HepG2 (cell line): ENCODE data around the gene KCNE4. TPM values are rescaled to one million over a fixed set of nuclear protein-coding genes. Genes with fewer than 3 reads are reported as not detected.

Source experiments
- ATAC-seq: fragments of 200-7000 bp; cut with Tn5 transposase; 3 replicates; pipeline ENCODE4 v1.9.1; 2020; ENCODE audit warnings: mild to moderate bottlenecking, moderate library complexity
- Bru-seq: library from RNA; stranded (reverse); fragments of 400-500 nt; gene quantifications from one replicate; lab custom pipeline; 2021; lab: Mats Ljungman, UMichigan
- BruChase-seq, 2 experiments: library from RNA; stranded (reverse); fragments of 400-500 nt; gene quantifications; one replicate each; lab custom pipeline; 2021; lab: Mats Ljungman, UMichigan
- BruUV-seq: library from RNA; stranded (reverse); fragments of 400-500 nt; replicated peaks from 2 replicates; lab custom pipeline; 2021; lab: Mats Ljungman, UMichigan
- CTCF ChIA-PET: fragments of 300-600 bp; formaldehyde crosslinking; extraction: SDS; loops from one replicate; lab custom pipeline; 2021; ENCODE audit warnings: low total read pairs, inconsistent platforms, low intra/inter-chr PET ratio; lab: Yijun Ruan, JAX
- POLR2A ChIA-PET: fragments of 350-600 bp; sonication (Branson Sonifier 250); formaldehyde crosslinking; loops from one replicate; lab custom pipeline; 2020; ENCODE audit warnings: antibody characterized with exemption, inconsistent platforms; lab: Yijun Ruan, JAX
- DNase-seq: peaks from one replicate; pipeline ENCODE4 v3.0.0-alpha.2; 2015; ENCODE audit warnings: low spot score
- FAIRE-seq: peaks from 3 replicates; lab custom pipeline; 2011; peaks lifted over from hg19 to GRCh38; lab: Jason Lieb, UNC
- H2AFZ ChIP-seq: one replicate; pipeline ENCODE4 v1.6.1; 2011; ENCODE audit warnings: low read length, inconsistent platforms
- H3K27ac ChIP-seq: fragments of 300-600 bp; 3 replicates; pipeline ENCODE4 v1.8.0; 2011; ENCODE audit warnings: mixed run types, mild to moderate bottlenecking, mixed read lengths, low read length, inconsistent platforms; ENCODE audit not compliant: insufficient read depth; ENCODE audit errors: extremely low read length
- H3K27me3 ChIP-seq, 2 experiments: fragments of 200-600 bp in 1 of 2; 2 replicates in 1 of 2; 3 replicates in 1 of 2; pipeline versions ENCODE4 v1.6.0 to v1.8.0; 2011; ENCODE audit warnings: low read length in 2 of 2, mild to moderate bottlenecking in 2 of 2, moderate library complexity in 2 of 2, inconsistent platforms in 1 of 2; ENCODE audit not compliant: insufficient read depth in 2 of 2, control insufficient read depth in 1 of 2
- H3K36me3 ChIP-seq, 2 experiments: fragments of 200-600 bp in 1 of 2; replicated peaks in 1 of 2; 2 replicates in 1 of 2; 3 replicates in 1 of 2; pipeline versions ENCODE4 v1.5.1 to v1.8.0; 2011; ENCODE audit warnings: low read length in 2 of 2, inconsistent platforms in 1 of 2; ENCODE audit not compliant: insufficient read depth in 2 of 2, control insufficient read depth in 1 of 2
- H3K4me1 ChIP-seq: 2 replicates; pipeline ENCODE4 v1.5.1; 2012; ENCODE audit warnings: low read length, inconsistent platforms; ENCODE audit not compliant: insufficient read depth
- H3K4me2 ChIP-seq: 2 replicates; pipeline ENCODE4 v1.6.0; 2011; ENCODE audit warnings: low read depth, low read length, inconsistent platforms
- H3K4me3 ChIP-seq, 3 experiments: fragments of 200-600 bp in 1 of 3; sonication (generic), shearing (Covaris generic) in 1 of 3; replicated peaks in 1 of 3; 2 replicates each; pipeline ENCODE4 v1.5.1; 2011 to 2016; ENCODE audit warnings: low read length in 3 of 3, inconsistent platforms in 2 of 3, low read depth in 2 of 3, mild to moderate bottlenecking in 2 of 3, control low read depth in 1 of 3, mixed read lengths in 1 of 3; ENCODE audit not compliant: insufficient read depth in 1 of 3
- H3K79me2 ChIP-seq: one replicate; pipeline ENCODE4 v1.6.1; 2011; ENCODE audit warnings: low read length, inconsistent platforms; ENCODE audit not compliant: insufficient read depth
- H3K9ac ChIP-seq: 2 replicates; pipeline ENCODE4 v1.6.0; 2011; ENCODE audit warnings: mild to moderate bottlenecking, low read depth, low read length, inconsistent platforms; ENCODE audit not compliant: insufficient read depth
- H3K9me3 ChIP-seq: 2 replicates; pipeline ENCODE4 v1.5.1; 2012; ENCODE audit warnings: mild to moderate bottlenecking, low read length
- H4K20me1 ChIP-seq: 2 replicates; pipeline ENCODE4 v1.6.0; 2011; ENCODE audit warnings: inconsistent platforms, mild to moderate bottlenecking, low read length, moderate library complexity; ENCODE audit not compliant: insufficient read depth
- HNF1A ChIP-seq, 2 experiments: sonication (generic) in 1 of 2; formaldehyde crosslinking in 1 of 2; IDR thresholded peaks; 2 replicates each; pipeline versions ENCODE4 v1.4.0 to v1.6.1; 2016 to 2020; ENCODE audit warnings: borderline replicate concordance in 1 of 2, low read depth in 1 of 2, mild to moderate bottlenecking in 1 of 2, missing genetic modification reagents in 1 of 2
- HOXA9 ChIP-seq: sonication (generic); formaldehyde crosslinking; IDR thresholded peaks from 2 replicates; pipeline ENCODE4 v1.8.1; 2022; ENCODE audit warnings: missing genetic modification reagents, mild to moderate bottlenecking, moderate library complexity, borderline replicate concordance
- THAP7 ChIP-seq: sonication (generic); formaldehyde crosslinking; IDR thresholded peaks from 2 replicates; pipeline ENCODE4 v1.8.1; 2023; ENCODE audit warnings: mild to moderate bottlenecking, missing genetic modification reagents
- ZNF263 ChIP-seq: sonication (generic); formaldehyde crosslinking; IDR thresholded peaks from 2 replicates; pipeline ENCODE4 v1.4.0; 2020; ENCODE audit warnings: missing genetic modification reagents
- ZNF552 ChIP-seq: sonication (generic); formaldehyde crosslinking; IDR thresholded peaks from 2 replicates; pipeline ENCODE4 v1.9.0; 2022; ENCODE audit warnings: missing genetic modification reagents, mild to moderate bottlenecking, borderline replicate concordance
- ZNF850 ChIP-seq: sonication (generic); formaldehyde crosslinking; conservative IDR thresholded peaks from 2 replicates; pipeline ENCODE4 v1.9.0; 2021; ENCODE audit warnings: mild to moderate bottlenecking, missing genetic modification reagents
- WGBS: methylation state at CpG from one replicate; pipeline ENCODE4 v1.1.6; 2017; ENCODE audit warnings: low lambda C conversion rate; 5-methylcytosine and 5-hydroxymethylcytosine counted together
- in situ Hi-C: cut with HindIII; loops from 2 replicates; pipeline ENCODE4 v1.10.0; 2017; ENCODE audit warnings: low pct_unique_long_range_greater_than_20kb; ENCODE audit not compliant: extremely low pct_ligation_motif_present
- intact Hi-C: fragments of 100-400 bp; cut with micrococcal nuclease; formaldehyde crosslinking; loops from one replicate; pipeline ENCODE4 v1.10.0; 2022; ENCODE audit not compliant: unreplicated experiment
- long read RNA-seq, 2 experiments: library from RNA in 1 of 2; library from polyadenylated mRNA in 1 of 2; stranded (forward) in 1 of 2; unstranded in 1 of 2; transcript quantifications; one replicate each; pipeline ENCODE4 v2.0.0, GENCODE V29; 2019 to 2022
- polyA minus RNA-seq, 3 experiments: library from RNA; depleted of rRNA, polyadenylated mRNA; stranded (reverse); fragments of >200 nt; gene quantifications; 2 replicates each; pipeline ENCODE4 v1.2.3, GENCODE V29; 2011; ENCODE audit warnings: low replicate concordance in 1 of 3
- polyA plus RNA-seq, 8 experiments: library from polyadenylated mRNA; depleted of rRNA in 3 of 8; stranded (reverse) in 7 of 8; unstranded in 1 of 8; fragments of >200 nt; fragmentation: Illumina TruSeq in 4 of 8; extraction: Trizol in 4 of 8; gene quantifications; 2 replicates each; pipeline versions ENCODE4 v1.2.1 to v1.2.3, GENCODE V29; 2011 to 2016; ENCODE audit warnings: low read depth in 4 of 8, missing spikeins in 1 of 8, mixed read lengths in 1 of 8; ENCODE audit not compliant: insufficient read depth in 1 of 8
- total RNA-seq, 5 experiments: library from RNA; depleted of rRNA; stranded (reverse); fragments of >200 nt; fragmentation: Illumina TruSeq; extraction: Trizol; gene quantifications; 2 replicates each; pipeline ENCODE4 v1.2.3, GENCODE V29; 2016; ENCODE audit warnings: low read depth in 1 of 5
- TF ChIP-seq, protein P1 (sequence below): sonication (generic); formaldehyde crosslinking; IDR thresholded peaks from 2 replicates; pipeline ENCODE4 v1.4.0; 2020; ENCODE audit warnings: missing genetic modification reagents, borderline replicate concordance

The KCNE4 gene, protein sequence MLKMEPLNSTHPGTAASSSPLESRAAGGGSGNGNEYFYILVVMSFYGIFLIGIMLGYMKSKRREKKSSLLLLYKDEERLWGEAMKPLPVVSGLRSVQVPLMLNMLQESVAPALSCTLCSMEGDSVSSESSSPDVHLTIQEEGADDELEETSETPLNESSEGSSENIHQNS
- total RNA-seq (2016; rRNA removed; fragmentation: Illumina TruSeq; extraction: Trizol): not detected in 2 replicates
- not detected in 2 replicates for total RNA-seq (2016; cell fraction: cytosol; rRNA removed; fragmentation: Illumina TruSeq; extraction: Trizol; ENCODE audit: low read depth)
- total RNA-seq (2016; cell fraction: insoluble cytoplasmic fraction; rRNA removed; fragmentation: Illumina TruSeq; extraction: Trizol): not detected in 2 replicates
- 0.15 TPM in 1 of 2 replicates, not detected in the other for total RNA-seq (2016; cell fraction: membrane; rRNA removed; fragmentation: Illumina TruSeq; extraction: Trizol)
- not detected in 2 replicates for total RNA-seq (2016; cell fraction: nucleus; rRNA removed; fragmentation: Illumina TruSeq; extraction: Trizol)
- polyA plus RNA-seq (2011; rRNA removed): not detected in 2 replicates
- polyA plus RNA-seq (2011; cell fraction: cytosol; rRNA removed): 0.01 TPM in 1 of 2 replicates, not detected in the other
- polyA plus RNA-seq (2011; cell fraction: nucleus; rRNA removed): not detected in 2 replicates
- polyA plus RNA-seq (2012): not detected in 2 replicates
- polyA plus RNA-seq (2016; cell fraction: cytosol; fragmentation: Illumina TruSeq; extraction: Trizol; ENCODE audit: low read depth): not detected in 2 replicates
- polyA plus RNA-seq (2016; cell fraction: insoluble cytoplasmic fraction; fragmentation: Illumina TruSeq; extraction: Trizol; ENCODE audit: low read depth): not detected in 2 replicates
- polyA plus RNA-seq (2016; cell fraction: membrane; fragmentation: Illumina TruSeq; extraction: Trizol; ENCODE audit: low read depth): not detected in 2 replicates
- polyA plus RNA-seq (2016; cell fraction: nucleus; fragmentation: Illumina TruSeq; extraction: Trizol; ENCODE audit: insufficient read depth, low read depth): not detected in 2 replicates
- polyA minus RNA-seq (2011; rRNA and poly(A)+ RNA removed; ENCODE audit: low replicate concordance): not detected in 2 replicates
- not detected in 2 replicates for polyA minus RNA-seq (2011; cell fraction: cytosol; rRNA and poly(A)+ RNA removed)
- polyA minus RNA-seq (2011; cell fraction: nucleus; rRNA and poly(A)+ RNA removed): not detected in 2 replicates
- percentile 9 among the genes with signal in this experiment for Bru-seq, nascent RNA
- percentile 23 among the genes with signal in this experiment for BruChase-seq, experiment 1, labeled RNA remaining after a 6-hour chase
- BruChase-seq, experiment 2, labeled RNA remaining after a 2-hour chase: not detected
- long read RNA-seq, experiment 1: 0 reads
- long read RNA-seq, experiment 2: 0 reads

GRCh38 chr2:223051693-223052289 is at the start of gene KCNE4:
TSS of gene KCNE4 (plus strand) at chr2:223052190. CDS start at chr2:223052831, 641 bp downstream.
- Histone ChIP-seq H2AFZ (no peak within 1 kb of the TSS), H3K27ac (no peak within 1 kb of the TSS), H3K4me2 (peak within 1 kb of the TSS; percentile 21; the same call in 1 of the 2 replicates), H3K27me3 (peaks cover 0 to 40% of the 10 kb centered on the region in 2 experiments; a peak in 4 of 5 replicates), H3K79me2 (no peaks in the 10 kb centered on the region), H3K4me3 (peak within 1 kb of the TSS in 1 of 3 experiments; percentile 21; a peak in 1 of 6 replicates), H3K9ac (no peak within 1 kb of the TSS), H4K20me1 (no peaks in the 10 kb centered on the region), H3K36me3 (no peaks in the 10 kb centered on the region), H3K9me3 (no peaks in the 10 kb centered on the region), H3K4me1 (no peaks in the 10 kb centered on the region)
- FAIRE-seq (no peak), DNase-seq (no peak), ATAC-seq (no peak)
- ChIA-PET CTCF (no interaction called here), POLR2A (no interaction called here)
- intact Hi-C loops: no loop called here
- BruUV-seq: no TSS peak
- in situ Hi-C loops: no loop called here
- WGBS: 29% methylated on average over 19 of the region's 19 CpGs
- TF ChIP-seq THAP7 (no peak), ZNF552 (no peak), HNF1A (IDR thresholded peaks at IDR 0.05; ENCODE audit: low read depth) (no peak), HNF1A (CRISPR knock-in tag; IDR thresholded peaks at IDR 0.05; ENCODE audit: borderline replicate concordance) (no peak), ZNF263 (CRISPR knock-in tag) (no peak), ZNF850 (CRISPR knock-in tag) (no peak), HOXA9 (no peak)
- TF ChIP-seq, protein P1, sequence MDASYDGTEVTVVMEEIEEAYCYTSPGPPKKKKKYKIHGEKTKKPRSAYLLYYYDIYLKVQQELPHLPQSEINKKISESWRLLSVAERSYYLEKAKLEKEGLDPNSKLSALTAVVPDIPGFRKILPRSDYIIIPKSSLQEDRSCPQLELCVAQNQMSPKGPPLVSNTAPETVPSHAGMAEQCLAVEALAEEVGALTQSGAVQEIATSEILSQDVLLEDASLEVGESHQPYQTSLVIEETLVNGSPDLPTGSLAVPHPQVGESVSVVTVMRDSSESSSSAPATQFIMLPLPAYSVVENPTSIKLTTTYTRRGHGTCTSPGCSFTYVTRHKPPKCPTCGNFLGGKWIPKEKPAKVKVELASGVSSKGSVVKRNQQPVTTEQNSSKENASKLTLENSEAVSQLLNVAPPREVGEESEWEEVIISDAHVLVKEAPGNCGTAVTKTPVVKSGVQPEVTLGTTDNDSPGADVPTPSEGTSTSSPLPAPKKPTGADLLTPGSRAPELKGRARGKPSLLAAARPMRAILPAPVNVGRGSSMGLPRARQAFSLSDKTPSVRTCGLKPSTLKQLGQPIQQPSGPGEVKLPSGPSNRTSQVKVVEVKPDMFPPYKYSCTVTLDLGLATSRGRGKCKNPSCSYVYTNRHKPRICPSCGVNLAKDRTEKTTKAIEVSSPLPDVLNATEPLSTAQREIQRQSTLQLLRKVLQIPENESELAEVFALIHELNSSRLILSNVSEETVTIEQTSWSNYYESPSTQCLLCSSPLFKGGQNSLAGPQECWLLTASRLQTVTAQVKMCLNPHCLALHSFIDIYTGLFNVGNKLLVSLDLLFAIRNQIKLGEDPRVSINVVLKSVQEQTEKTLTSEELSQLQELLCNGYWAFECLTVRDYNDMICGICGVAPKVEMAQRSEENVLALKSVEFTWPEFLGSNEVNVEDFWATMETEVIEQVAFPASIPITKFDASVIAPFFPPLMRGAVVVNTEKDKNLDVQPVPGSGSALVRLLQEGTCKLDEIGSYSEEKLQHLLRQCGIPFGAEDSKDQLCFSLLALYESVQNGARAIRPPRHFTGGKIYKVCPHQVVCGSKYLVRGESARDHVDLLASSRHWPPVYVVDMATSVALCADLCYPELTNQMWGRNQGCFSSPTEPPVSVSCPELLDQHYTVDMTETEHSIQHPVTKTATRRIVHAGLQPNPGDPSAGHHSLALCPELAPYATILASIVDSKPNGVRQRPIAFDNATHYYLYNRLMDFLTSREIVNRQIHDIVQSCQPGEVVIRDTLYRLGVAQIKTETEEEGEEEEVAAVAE (CRISPR knock-in tag): no peak
